ENCODE results near the gene C16orf74. TPM values are rescaled to one million over a fixed set of nuclear protein-coding genes. Genes with fewer than 3 reads are reported as not detected.

Gene C16orf74
- total RNA-seq, 8 experiments from 2014 or later = 0.23 to 3.3 (median 1.9) TPM

DNA sequence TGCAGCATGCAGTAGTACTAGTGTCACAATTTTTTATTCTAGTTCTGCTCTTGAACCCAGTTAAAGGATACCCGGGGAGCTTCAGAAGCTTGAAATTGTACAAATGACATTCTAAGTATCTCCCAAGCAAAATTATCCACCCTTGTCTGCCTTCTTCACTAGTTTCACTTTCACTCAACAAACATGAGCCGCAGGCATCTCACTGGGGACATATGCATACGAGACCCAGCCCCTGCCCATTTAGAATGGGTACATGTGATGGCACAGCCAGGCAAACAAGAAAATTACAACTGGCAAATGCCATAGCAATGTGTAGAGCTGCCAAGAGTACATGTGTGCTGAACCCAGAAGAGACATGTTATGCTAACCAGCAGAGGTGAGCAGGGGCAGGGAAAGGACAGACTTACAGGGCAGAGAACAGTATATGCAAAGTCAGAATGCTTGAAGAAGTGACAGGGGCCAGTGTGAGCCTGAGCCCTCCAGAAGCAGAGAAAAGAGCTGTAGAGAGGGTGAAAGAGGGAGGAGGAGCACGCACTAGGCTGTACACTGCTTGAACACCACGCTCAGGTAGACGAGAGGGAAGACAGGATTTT is 70.4 kb downstream of the C16orf74 start:
- H3K4me3 ChIP-seq = no peak overlapping the region
- in situ Hi-C loops (cut with MboI; ENCODE audit: low pct_unique_long_range_greater_than_20kb in 2 of 9, low sequenced_read_pairs in 9 of 9, unreplicated experiment in 9 of 9) = no loop called here
- WGBS, 10 experiments = 83 to 96% (median 88%) methylated on average over 1 to 4 of the region's 6 CpGs; no CpG with 5 or more reads in 7 of the 10 experiments
- H3K4me1 ChIP-seq (replicated peaks in 1 of 2) = no peaks in the 10 kb centered on the region
- ATAC-seq (replicated peaks in 6 of 8) = peak in 2 of 8 experiments; percentile 12 to 39
- no peak overlapping the region for H3K27ac ChIP-seq

DNA sequence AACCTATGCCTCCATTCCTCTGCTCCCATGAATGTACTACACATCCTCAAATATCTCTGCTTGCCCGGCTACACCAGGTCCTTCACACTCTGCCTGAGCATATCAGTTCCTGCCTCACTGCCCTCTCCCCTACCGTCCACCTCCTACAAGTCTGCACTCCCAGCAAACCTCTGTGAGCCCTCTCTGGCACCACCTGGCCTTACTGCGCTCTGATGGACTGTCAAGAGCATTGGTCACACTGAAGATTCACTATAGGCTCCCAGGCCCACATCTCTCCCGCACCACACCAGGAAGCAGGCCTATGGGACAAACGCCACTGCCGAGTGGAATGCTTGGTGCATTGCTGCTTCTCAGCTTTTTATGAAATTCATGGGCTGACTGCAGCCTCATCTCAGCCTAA is 71.0 kb downstream of the C16orf74 start:
- H3K27ac ChIP-seq = no peak overlapping the region
- ATAC-seq (replicated peaks in 6 of 8) = peak in 1 of 8 experiments; percentile 28
- WGBS, 10 experiments = 70 to 100% (median 100%) methylated on average over 1 to 6 of the region's 6 CpGs; no CpG with 5 or more reads in 3 of the 10 experiments

DNA sequence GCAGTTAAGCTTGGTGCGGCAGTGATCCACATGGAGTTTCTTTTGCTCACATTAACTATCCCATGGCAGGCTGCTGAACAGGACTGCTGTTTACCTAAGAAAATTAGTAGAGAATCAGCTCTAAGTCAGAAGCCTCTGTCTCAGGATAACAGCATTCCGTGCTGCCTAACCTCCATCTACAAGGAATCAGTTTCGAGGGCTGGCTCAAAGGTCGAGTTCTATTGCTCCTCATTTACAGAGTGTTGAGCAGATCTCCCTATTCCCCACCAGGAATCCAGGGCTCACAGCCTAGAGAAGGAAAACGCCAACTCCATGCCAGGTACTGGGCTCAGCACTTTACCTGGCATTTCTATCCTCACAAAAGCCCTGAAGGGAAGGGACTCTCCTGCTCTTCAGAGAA is 72.1 kb downstream of the C16orf74 start:
- Histone ChIP-seq H3K27ac (no peak overlapping the region), H3K4me1 (replicated peaks in 1 of 2) (no peaks in the 10 kb centered on the region), H3K4me3 (no peak overlapping the region)
- in situ Hi-C loops (cut with MboI; ENCODE audit: low pct_unique_long_range_greater_than_20kb in 2 of 9, low sequenced_read_pairs in 9 of 9, unreplicated experiment in 9 of 9) = no loop called here
- ATAC-seq (replicated peaks in 6 of 8) = no peak
- WGBS, 10 experiments = 73 to 100% (median 87%) methylated on average over 2 to 5 of the region's 5 CpGs; no CpG with 5 or more reads in 2 of the 10 experiments

More for the DNA sequence above, 71.0 kb downstream of the C16orf74 start:
- H3K4me1 ChIP-seq (replicated peaks in 1 of 2) = no peaks in the 10 kb centered on the region
- in situ Hi-C loops (cut with MboI; ENCODE audit: low pct_unique_long_range_greater_than_20kb in 2 of 9, low sequenced_read_pairs in 9 of 9, unreplicated experiment in 9 of 9) = no loop called here
- H3K4me3 ChIP-seq = no peak overlapping the region

DNA sequence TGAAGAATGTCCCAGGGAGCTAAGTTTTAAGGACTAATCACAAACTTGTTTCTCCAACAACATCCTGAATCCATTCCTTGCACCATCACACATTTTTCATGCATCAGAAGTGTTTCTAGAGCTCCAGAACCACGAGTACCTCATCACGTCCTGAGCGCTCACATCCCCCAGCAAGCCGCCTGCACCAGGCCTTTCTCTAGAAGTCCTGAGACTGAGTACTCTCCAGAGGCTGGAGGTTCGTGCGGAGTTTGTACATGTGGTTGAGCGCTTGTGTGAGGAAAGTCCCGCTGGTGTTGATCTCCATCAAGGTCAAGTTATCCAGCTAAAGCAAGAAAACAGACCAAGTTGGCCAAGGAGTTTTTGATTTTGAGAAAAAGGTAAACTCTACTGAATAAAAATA is 72.9 kb downstream of the C16orf74 start:
- WGBS, 10 experiments = 67 to 100% (median 93%) methylated on average over 1 to 7 of the region's 8 CpGs; no CpG with 5 or more reads in 4 of the 10 experiments
- ATAC-seq (replicated peaks in 6 of 8) = no peak

DNA sequence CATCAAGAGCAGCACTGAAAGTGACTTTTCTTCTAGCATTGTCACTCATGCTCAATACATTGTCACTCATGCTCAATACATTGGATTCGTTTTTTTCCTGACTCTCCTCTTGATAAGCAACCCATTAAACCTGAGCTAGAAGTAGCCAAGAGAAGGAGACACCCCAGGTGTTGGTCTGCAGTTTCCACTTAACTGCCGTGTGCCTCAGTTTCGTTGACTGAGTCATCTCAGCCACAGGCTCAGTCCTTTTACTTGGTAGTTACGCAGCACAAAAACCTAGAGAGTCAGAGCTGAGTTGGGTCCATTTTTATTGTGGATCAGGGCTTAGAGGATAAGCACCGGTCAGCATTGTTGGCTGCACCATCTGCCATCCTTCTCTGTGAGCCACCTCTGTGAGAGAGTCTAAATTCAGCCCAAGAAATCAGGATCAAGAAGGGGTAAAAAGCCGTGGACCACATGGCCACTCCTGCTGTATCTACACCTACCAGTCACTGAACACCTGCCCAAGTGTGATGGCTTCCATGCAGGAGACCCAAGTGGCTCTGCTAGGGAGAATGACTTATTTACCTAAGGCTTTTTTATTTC is 73.4 kb downstream of the C16orf74 start:
- Histone ChIP-seq H3K27ac (no peak overlapping the region), H3K4me1 (replicated peaks in 1 of 2) (peaks cover 0 to 2% of the 10 kb centered on the region in 2 donors), H3K4me3 (no peak overlapping the region)
- in situ Hi-C loops (cut with MboI; ENCODE audit: low pct_unique_long_range_greater_than_20kb in 2 of 9, low sequenced_read_pairs in 9 of 9, unreplicated experiment in 9 of 9) = no loop called here
- ATAC-seq (replicated peaks in 6 of 8) = no peak
- 44 to 95% (median 81%) methylated on average over 1 to 6 of the region's 6 CpGs for WGBS, 10 experiments

More for the DNA sequence above, 72.9 kb downstream of the C16orf74 start:
- in situ Hi-C loops (cut with MboI; ENCODE audit: low pct_unique_long_range_greater_than_20kb in 2 of 9, low sequenced_read_pairs in 9 of 9, unreplicated experiment in 9 of 9) = no loop called here
- H3K27ac ChIP-seq = no peak overlapping the region
- H3K4me1 ChIP-seq (replicated peaks in 1 of 2) = peaks cover 0 to 2% of the 10 kb centered on the region in 2 donors
- H3K4me3 ChIP-seq = no peak overlapping the region

DNA sequence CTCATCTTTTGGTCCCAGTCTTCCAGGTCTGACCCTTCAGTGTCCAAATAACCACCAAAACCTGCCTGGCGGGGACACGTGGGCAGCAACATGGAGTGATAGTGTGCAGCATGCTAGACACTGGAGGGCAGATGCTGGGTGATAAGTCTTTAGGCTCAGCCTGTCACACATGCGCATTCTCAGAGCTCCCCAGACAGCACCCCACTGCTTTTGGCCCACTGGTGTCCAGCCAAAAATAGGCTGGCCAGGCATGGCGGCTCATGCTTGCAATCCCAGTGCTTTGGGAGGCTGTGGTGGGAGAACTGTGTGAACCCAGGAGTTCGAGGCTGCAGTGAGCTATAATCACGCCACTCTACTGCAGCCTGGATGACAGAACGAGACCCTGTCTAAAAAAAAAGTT is 74.4 kb downstream of the C16orf74 start:
- H3K4me1 ChIP-seq (replicated peaks in 1 of 2) = peaks cover 0 to 2% of the 10 kb centered on the region in 2 donors
- no peak overlapping the region for H3K27ac ChIP-seq
- in situ Hi-C loops (cut with MboI; ENCODE audit: low pct_unique_long_range_greater_than_20kb in 2 of 9, low sequenced_read_pairs in 9 of 9, unreplicated experiment in 9 of 9) = no loop called here
- H3K4me3 ChIP-seq = no peak overlapping the region
- WGBS, 10 experiments = 79 to 97% (median 91%) methylated on average over 2 to 7 of the region's 7 CpGs; no CpG with 5 or more reads in 4 of the 10 experiments
- ATAC-seq (replicated peaks in 6 of 8) = peak in 3 of 8 experiments; percentile 11 to 24 (median 18)

DNA sequence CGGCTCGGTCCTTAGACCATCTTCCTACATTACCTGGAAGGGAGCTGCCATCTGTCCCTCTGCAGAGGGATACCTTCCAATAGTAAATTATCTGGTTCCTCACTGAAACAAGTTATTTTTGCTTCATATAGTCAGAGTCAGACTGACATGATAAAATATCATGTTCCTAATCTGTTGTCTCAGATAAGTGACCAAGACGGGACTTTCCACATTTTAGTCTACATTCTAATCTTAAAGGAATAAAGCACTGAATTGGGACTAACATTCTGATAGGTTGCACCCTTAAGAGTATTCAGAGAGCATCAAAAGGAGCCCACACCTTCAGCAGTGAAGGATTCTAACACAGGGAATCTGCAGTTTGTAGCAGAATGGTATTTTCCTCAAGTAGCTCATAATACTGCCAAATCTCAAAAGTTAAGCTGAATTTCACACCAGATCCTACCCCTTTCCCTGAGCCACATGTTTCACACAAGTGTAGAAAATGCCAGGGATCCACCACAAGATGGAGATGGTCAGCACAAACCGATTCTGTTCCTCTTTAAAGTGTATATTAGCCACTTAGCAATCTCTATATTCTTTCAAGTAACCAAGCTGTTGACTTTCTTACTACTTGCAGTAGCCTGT is 75.5 kb downstream of the C16orf74 start:
- peaks cover 0 to 2% of the 10 kb centered on the region in 2 donors for H3K4me1 ChIP-seq (replicated peaks in 1 of 2)
- ATAC-seq (replicated peaks in 6 of 8) = peak in 7 of 8 experiments; percentile 9 to 80 (median 55)
- WGBS, 10 experiments = 0 to 100% (median 75%) methylated on average over 1 to 4 of the region's 4 CpGs
- no peak overlapping the region for H3K27ac ChIP-seq
- H3K4me3 ChIP-seq = no peak overlapping the region
- in situ Hi-C loops (cut with MboI; ENCODE audit: low pct_unique_long_range_greater_than_20kb in 2 of 9, low sequenced_read_pairs in 9 of 9, unreplicated experiment in 9 of 9) = no loop called here

DNA sequence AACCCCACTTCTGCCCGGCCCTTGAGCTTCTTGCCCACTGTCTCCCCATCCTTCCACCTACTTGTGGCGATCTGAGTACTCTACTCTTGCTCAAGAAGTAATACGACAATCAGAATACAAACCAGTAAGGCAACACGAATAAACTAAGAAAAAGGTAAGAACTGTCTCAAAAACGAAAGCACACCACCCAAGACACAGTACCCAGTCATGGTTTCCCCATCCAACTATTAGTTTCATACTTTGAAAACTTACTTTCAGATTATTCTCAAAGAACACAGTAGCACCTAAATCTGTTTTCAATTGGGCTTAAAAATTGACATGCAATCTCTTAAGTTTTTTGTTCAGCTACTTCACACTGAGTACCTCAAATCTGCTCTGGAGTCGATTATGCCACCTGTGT is 76.1 kb downstream of the C16orf74 start:
- 67 to 100% (median 95%) methylated on average over 1 to 6 of the region's 6 CpGs; no CpG with 5 or more reads in 2 of the 10 experiments for whole genome bisulfite sequencing, 10 experiments
- no peak for ATAC-seq (replicated peaks in 6 of 8)
- in situ Hi-C loops (cut with MboI; ENCODE audit: low pct_unique_long_range_greater_than_20kb in 2 of 9, low sequenced_read_pairs in 9 of 9, unreplicated experiment in 9 of 9) = no loop called here
- Histone ChIP-seq H3K4me3 (no peak overlapping the region), H3K4me1 (replicated peaks in 1 of 2) (peaks cover 0 to 2% of the 10 kb centered on the region in 2 donors), H3K27ac (no peak overlapping the region)

DNA sequence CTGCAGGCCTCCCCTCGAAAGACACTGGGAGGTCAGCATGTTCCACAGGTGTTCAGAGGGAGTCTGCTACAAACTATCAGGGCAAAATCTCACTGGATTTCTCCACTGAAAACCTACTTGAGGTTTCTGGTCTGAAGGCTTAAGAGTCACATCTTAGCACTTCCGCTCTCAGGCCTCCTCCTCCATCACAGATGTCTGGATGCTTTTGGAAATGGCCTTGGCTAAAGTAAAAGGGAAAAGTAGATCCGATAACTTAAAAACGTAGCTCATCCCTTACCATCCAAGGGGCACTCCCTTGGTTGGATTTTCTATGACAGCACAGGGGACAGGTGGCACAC is 76.5 kb downstream of the C16orf74 start:
- 90 to 100% (median 100%) methylated on average over 1 to 2 of the region's 4 CpGs; no CpG with 5 or more reads in 5 of the 10 experiments for WGBS, 10 experiments
- Histone ChIP-seq H3K4me3 (no peak overlapping the region), H3K27ac (no peak overlapping the region), H3K4me1 (replicated peaks in 1 of 2) (peaks cover 0 to 2% of the 10 kb centered on the region in 2 donors)
- peak in 1 of 8 experiments; percentile 9 for ATAC-seq (replicated peaks in 6 of 8)
- in situ Hi-C loops (cut with MboI; ENCODE audit: low pct_unique_long_range_greater_than_20kb in 2 of 9, low sequenced_read_pairs in 9 of 9, unreplicated experiment in 9 of 9) = no loop called here

DNA sequence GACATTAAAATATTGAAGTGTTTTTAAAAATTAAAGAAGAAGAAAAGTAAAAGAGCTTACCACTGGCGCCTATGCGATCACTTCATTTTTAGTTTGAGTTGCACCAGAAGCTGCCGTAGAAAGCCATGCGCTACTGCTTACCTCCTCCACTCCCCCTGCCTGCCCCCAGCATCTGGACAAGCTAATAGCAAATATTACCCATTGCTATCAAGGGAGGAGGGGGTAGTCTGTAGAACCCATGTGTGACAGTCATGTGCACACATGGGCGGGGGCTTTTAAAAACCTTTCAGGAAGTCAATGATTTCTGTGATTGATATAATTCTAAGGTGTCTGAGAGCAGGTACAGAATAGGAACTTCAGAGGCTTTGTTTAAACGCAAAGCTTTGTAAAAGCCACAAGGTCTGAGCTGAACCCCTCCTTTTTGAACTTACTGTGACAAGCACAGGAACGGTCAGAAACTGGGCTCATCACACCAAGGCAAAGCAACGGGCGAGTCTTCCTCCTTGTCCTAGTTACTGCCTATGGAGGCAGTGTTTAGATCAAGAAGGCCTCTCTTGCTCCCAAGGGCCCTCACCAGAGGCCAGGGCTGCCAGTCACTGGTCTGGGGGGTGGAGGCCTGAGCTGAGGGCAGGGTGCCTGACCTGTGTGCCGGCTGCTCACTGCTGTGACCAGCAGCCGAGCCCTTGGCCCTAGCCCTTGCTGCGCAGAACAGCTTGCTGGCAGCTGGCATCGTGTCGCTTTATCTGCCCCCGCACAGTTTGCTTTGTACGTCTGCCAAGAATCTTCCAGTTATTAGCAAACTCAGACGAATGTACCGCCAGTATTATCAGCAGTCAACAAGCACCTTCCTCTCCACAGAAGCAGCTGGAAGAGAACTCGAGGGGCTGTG is 77.1 kb downstream of the C16orf74 start:
- H3K4me1 ChIP-seq (replicated peaks in 1 of 2) = peaks cover 0 to 2% of the 10 kb centered on the region in 2 donors
- H3K27ac ChIP-seq = no peak overlapping the region
- H3K4me3 ChIP-seq = no peak overlapping the region
- peak in 5 of 8 experiments; percentile 14 to 48 (median 36) for ATAC-seq (replicated peaks in 6 of 8)
- in situ Hi-C loops (cut with MboI; ENCODE audit: low pct_unique_long_range_greater_than_20kb in 2 of 9, low sequenced_read_pairs in 9 of 9, unreplicated experiment in 9 of 9) = no loop called here
- 80 to 100% (median 93%) methylated on average over 1 to 13 of the region's 19 CpGs; no CpG with 5 or more reads in 1 of the 10 experiments for WGBS, 10 experiments

DNA sequence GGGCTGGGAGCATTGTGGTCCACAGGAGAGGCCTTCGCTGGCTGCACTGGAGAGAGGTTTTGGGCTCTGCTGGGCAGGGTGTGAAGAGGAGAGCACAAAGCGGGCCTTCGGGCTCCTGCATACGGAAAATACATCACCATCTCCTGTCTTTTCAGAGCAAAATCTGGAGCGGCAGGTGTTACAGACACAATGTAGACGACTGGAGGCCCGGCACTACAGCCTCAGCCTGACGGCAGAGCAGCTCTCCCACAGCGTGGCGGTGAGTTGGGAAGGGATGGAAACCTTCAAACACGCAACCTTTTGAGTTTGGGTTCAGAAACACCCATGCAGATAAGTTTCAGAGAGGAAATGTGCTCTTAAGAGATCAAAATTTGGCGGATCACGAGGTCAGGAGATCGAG is 80.1 kb downstream of the C16orf74 start:
- Histone ChIP-seq H3K4me1 (replicated peaks in 1 of 2) (peaks cover 0 to 2% of the 10 kb centered on the region in 2 donors), H3K27ac (no peak overlapping the region), H3K4me3 (no peak overlapping the region)
- no peak for ATAC-seq (replicated peaks in 6 of 8)
- in situ Hi-C loops (cut with MboI; ENCODE audit: low pct_unique_long_range_greater_than_20kb in 2 of 9, low sequenced_read_pairs in 9 of 9, unreplicated experiment in 9 of 9) = no loop called here
- 88 to 100% (median 97%) methylated on average over 1 to 10 of the region's 14 CpGs for WGBS, 10 experiments

GRCh38 chr16:85668676-85669424 is 82.0 kb downstream of the C16orf74 start:
- Histone ChIP-seq H3K4me1 (replicated peaks in 1 of 2) (peaks cover 0 to 2% of the 10 kb centered on the region in 2 donors), H3K4me3 (no peak overlapping the region), H3K27ac (no peak overlapping the region)
- 68 to 100% (median 97%) methylated on average over 1 to 7 of the region's 10 CpGs; no CpG with 5 or more reads in 5 of the 10 experiments for WGBS, 10 experiments
- in situ Hi-C loops (cut with MboI; ENCODE audit: low pct_unique_long_range_greater_than_20kb in 2 of 9, low sequenced_read_pairs in 9 of 9, unreplicated experiment in 9 of 9) = no loop called here
- ATAC-seq (replicated peaks in 6 of 8) = no peak
